Measurements from ENCODE around the gene MBOAT2. TPM values are rescaled to one million over a fixed set of nuclear protein-coding genes. Genes with fewer than 3 reads are reported as not detected.
A peak's percentile ranks its signal among the peaks of the same experiment; 100 is the strongest.

Gene MBOAT2
- total RNA-seq, 4 donors from 2014 or later, result 12.5 to 33.0 (median 20.7) TPM

GRCh38 chr2:8893978-8894820, 109.3 kb downstream of the MBOAT2 start:
- no peaks in the 10 kb centered on the region for H3K27me3 ChIP-seq
- peaks cover 0 to 4% (median 2%) of the 10 kb centered on the region in 4 donors for H3K9me3 ChIP-seq
- H3K4me3 ChIP-seq, result no peak overlapping the region
- peak in 1 of 3 donors; percentile 51 for DNase-seq
- H3K27ac ChIP-seq, result peak overlapping the region in 1 of 4 donors; percentile 35
- H3K36me3 ChIP-seq, result no peaks in the 10 kb centered on the region
- no peak for TF ChIP-seq POLR2A (IDR thresholded peaks at IDR 0.05)
- no peak for TF ChIP-seq CTCF (IDR thresholded peaks at IDR 0.05)
- no peaks in the 10 kb centered on the region for H3K4me1 ChIP-seq

- peak overlapping the region in 1 of 4 donors; percentile 35 for H3K27ac ChIP-seq
- H3K4me3 ChIP-seq, result no peak overlapping the region
- no peaks in the 10 kb centered on the region for H3K36me3 ChIP-seq
- no peaks in the 10 kb centered on the region for H3K27me3 ChIP-seq
- no peak for TF ChIP-seq POLR2A (IDR thresholded peaks at IDR 0.05)
- TF ChIP-seq CTCF (IDR thresholded peaks at IDR 0.05), result no peak
- H3K9me3 ChIP-seq, result peaks cover 0 to 4% (median 2%) of the 10 kb centered on the region in 4 donors
- DNase-seq, result no peak
- no peaks in the 10 kb centered on the region for H3K4me1 ChIP-seq
These were observed 110.0 kb downstream of the MBOAT2 start for GRCh38 chr2:8893474-8893873.

- Histone ChIP-seq H3K4me3 (no peak overlapping the region), H3K4me1 (no peaks in the 10 kb centered on the region), H3K27ac (no peak overlapping the region), H3K27me3 (no peaks in the 10 kb centered on the region), H3K9me3 (peaks cover 0 to 4% (median 2%) of the 10 kb centered on the region in 4 donors), H3K36me3 (no peaks in the 10 kb centered on the region)
- no peak for DNase-seq
- no peak for TF ChIP-seq CTCF (IDR thresholded peaks at IDR 0.05)
- no peak for TF ChIP-seq POLR2A (IDR thresholded peaks at IDR 0.05)
These were observed 111.4 kb downstream of the MBOAT2 start for GRCh38 chr2:8892111-8892510.

GRCh38 chr2:8889978-8890377, 113.5 kb downstream of the MBOAT2 start:
- DNase-seq, result no peak
- H3K27me3 ChIP-seq, result no peaks in the 10 kb centered on the region
- H3K27ac ChIP-seq, result no peak overlapping the region
- no peak for TF ChIP-seq POLR2A (IDR thresholded peaks at IDR 0.05)
- TF ChIP-seq CTCF (IDR thresholded peaks at IDR 0.05), result no peak
- no peaks in the 10 kb centered on the region for H3K36me3 ChIP-seq
- H3K4me1 ChIP-seq, result no peaks in the 10 kb centered on the region
- no peak overlapping the region for H3K4me3 ChIP-seq
- H3K9me3 ChIP-seq, result no peaks in the 10 kb centered on the region

GRCh38 chr2:8888963-8889362, 114.5 kb downstream of the MBOAT2 start:
- no peak for TF ChIP-seq CTCF (IDR thresholded peaks at IDR 0.05)
- no peak for TF ChIP-seq POLR2A (IDR thresholded peaks at IDR 0.05)
- Histone ChIP-seq H3K4me3 (no peak overlapping the region), H3K36me3 (no peaks in the 10 kb centered on the region), H3K27ac (no peak overlapping the region), H3K4me1 (no peaks in the 10 kb centered on the region), H3K9me3 (no peaks in the 10 kb centered on the region), H3K27me3 (no peaks in the 10 kb centered on the region)
- DNase-seq, result no peak
